ENCODE results near the gene AGTPBP1.
"Not testable (repeated sequence)": the region's sequence is repeated elsewhere in the genome, so short reads cannot be mapped to it uniquely, and the experiment has no call there.

AGTPBP1 gene

GRCh38 chr9:85741875-85742596 is at the start of gene AGTPBP1:
Gene AGTPBP1, minus strand, starts transcription at chr9:85741954. Its CDS starts 29,421 bp downstream, at chr9:85712533.
- peak; percentile 96 to 98 for DNase-seq (ENCODE audit: low spot score in 2 of 2)
- peak; percentile 82 for ATAC-seq
- peaks cover 9% of the 10 kb centered on the region for H3K4me1 Mint-ChIP-seq
- peak within 1 kb of the TSS; percentile 78 for H3K4me3 Mint-ChIP-seq
- no peaks in the 10 kb centered on the region for H3K9me3 Mint-ChIP-seq
- peak within 1 kb of the TSS; percentile 96 for H3K27ac Mint-ChIP-seq
- peaks cover 7% of the 10 kb centered on the region for H3K36me3 Mint-ChIP-seq

- H3K27ac Mint-ChIP-seq; ATAC-seq; H3K36me3 Mint-ChIP-seq; DNase-seq (ENCODE audit: low spot score in 2 of 2); H3K9me3 Mint-ChIP-seq; H3K4me1 Mint-ChIP-seq; H3K4me3 Mint-ChIP-seq: not testable (repeated sequence)
Observed at GRCh38 chr9:85786116-85786515, 44.4 kb upstream of the AGTPBP1 start.

DNA sequence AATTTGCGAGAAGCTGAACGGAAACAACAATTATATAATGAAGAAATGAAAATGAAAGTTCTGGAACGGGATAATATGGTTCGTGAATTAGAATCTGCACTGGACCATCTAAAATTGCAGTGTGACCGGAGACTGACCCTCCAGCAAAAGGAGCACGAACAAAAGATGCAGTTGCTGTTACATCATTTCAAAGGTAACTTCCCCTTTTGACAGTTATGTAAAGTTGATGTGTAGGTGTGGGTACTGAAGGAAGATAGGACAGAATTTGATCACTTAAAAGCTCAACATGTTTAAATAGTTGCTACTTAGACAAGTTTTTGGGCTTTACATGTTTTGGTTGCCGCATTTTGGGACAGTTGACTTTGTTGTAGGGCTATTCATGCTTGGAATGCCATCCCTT is 32.1 kb upstream of the AGTPBP1 start:
- H3K4me1 Mint-ChIP-seq; ATAC-seq; H3K4me3 Mint-ChIP-seq; H3K9me3 Mint-ChIP-seq; H3K36me3 Mint-ChIP-seq; DNase-seq (ENCODE audit: low spot score in 2 of 2); H3K27ac Mint-ChIP-seq: not testable (repeated sequence)

DNA sequence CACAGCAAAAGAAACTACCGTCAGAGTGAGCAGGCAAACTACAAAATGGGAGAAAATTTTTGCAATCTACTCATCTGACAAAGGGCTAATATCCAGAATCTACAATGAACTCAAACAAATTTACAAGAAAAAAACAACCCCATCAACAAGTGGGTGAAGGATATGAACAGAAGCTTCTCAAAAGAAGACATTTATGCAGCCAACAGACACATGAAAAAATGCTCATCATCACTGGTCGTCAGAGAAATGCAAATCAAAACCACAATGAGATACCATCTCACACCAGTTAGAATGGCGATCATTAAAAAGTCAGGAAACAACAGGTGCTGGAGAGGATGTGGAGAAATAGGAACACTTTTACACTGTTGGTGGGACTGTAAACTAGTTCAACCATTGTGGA is 20.0 kb upstream of the AGTPBP1 start:
- H3K4me3 Mint-ChIP-seq; DNase-seq (ENCODE audit: low spot score in 2 of 2); ATAC-seq; H3K9me3 Mint-ChIP-seq; H3K36me3 Mint-ChIP-seq; H3K4me1 Mint-ChIP-seq; H3K27ac Mint-ChIP-seq: not testable (repeated sequence)

GRCh38 chr9:85757716-85758115 is 16.0 kb upstream of the AGTPBP1 start:
- DNase-seq (ENCODE audit: low spot score in 2 of 2); H3K27ac Mint-ChIP-seq; ATAC-seq; H3K36me3 Mint-ChIP-seq; H3K4me3 Mint-ChIP-seq; H3K9me3 Mint-ChIP-seq; H3K4me1 Mint-ChIP-seq: not testable (repeated sequence)

- not testable (repeated sequence) for H3K4me1 Mint-ChIP-seq; DNase-seq (ENCODE audit: low spot score in 2 of 2); H3K4me3 Mint-ChIP-seq; H3K27ac Mint-ChIP-seq; H3K36me3 Mint-ChIP-seq; ATAC-seq; H3K9me3 Mint-ChIP-seq
Observed at GRCh38 chr9:85756216-85756615, 14.5 kb upstream of the AGTPBP1 start.

DNA sequence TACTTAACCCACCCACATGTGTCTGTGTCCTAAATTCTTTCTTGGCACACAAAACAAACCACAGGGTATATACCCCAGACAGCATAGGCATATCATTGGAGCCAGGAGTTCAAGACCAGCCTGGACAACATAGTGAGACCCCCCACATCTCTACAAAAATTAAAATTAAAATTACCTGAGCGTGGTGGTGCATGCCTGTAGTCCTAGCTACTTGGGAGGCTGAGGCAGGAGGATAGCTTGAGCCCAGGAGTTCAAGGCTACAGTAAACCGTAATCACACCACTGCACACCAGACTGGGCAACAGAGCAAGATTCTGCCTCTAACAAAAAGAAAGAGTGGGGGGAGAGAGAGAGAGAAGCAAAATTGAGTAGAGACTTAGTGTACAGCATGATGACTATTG is 4.6 kb upstream of the AGTPBP1 start:
- Mint-ChIP-seq H3K27ac (no peak overlapping the region), H3K4me1 (peaks cover 9% of the 10 kb centered on the region)
- no peak for ATAC-seq

GRCh38 chr9:85745203-85745602 is 3.4 kb upstream of the AGTPBP1 start:
- Mint-ChIP-seq H3K4me3 (no peak overlapping the region), H3K36me3 (peaks cover 7% of the 10 kb centered on the region), H3K9me3 (no peaks in the 10 kb centered on the region), H3K4me1 (peaks cover 9% of the 10 kb centered on the region), H3K27ac (no peak overlapping the region)
- DNase-seq (ENCODE audit: low spot score in 2 of 2), result no peak
- no peak for ATAC-seq

More for the DNA sequence above, 4.6 kb upstream of the AGTPBP1 start:
- no peak overlapping the region for H3K4me3 Mint-ChIP-seq
- DNase-seq (ENCODE audit: low spot score in 2 of 2), result no peak
- H3K9me3 Mint-ChIP-seq, result no peaks in the 10 kb centered on the region
- peaks cover 7% of the 10 kb centered on the region for H3K36me3 Mint-ChIP-seq

DNA sequence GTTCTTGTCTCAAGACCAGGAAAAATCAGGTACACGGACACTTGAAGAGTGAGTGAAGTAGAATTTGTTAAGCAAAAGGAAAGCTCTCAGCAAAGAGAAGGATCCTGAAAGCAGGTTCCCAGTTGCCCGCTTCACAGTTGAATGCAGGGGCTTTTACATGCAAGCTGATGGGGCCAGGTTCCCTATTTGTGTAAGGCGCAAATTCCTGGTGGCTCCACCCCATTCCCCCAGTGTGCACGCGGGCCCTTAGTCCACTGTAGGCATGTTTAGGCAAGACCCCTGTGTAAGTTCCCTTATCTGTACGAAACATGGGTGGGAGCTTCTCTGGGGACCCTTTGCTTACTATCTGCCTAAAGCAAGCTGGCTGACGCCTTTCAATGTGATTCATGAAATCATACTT is 2.7 kb upstream of the AGTPBP1 start:
- Mint-ChIP-seq H3K27ac (no peak overlapping the region), H3K9me3 (no peaks in the 10 kb centered on the region), H3K4me3 (no peak overlapping the region), H3K4me1 (peaks cover 9% of the 10 kb centered on the region), H3K36me3 (peaks cover 7% of the 10 kb centered on the region)
- no peak for ATAC-seq
- DNase-seq (ENCODE audit: low spot score in 2 of 2), result no peak

DNA sequence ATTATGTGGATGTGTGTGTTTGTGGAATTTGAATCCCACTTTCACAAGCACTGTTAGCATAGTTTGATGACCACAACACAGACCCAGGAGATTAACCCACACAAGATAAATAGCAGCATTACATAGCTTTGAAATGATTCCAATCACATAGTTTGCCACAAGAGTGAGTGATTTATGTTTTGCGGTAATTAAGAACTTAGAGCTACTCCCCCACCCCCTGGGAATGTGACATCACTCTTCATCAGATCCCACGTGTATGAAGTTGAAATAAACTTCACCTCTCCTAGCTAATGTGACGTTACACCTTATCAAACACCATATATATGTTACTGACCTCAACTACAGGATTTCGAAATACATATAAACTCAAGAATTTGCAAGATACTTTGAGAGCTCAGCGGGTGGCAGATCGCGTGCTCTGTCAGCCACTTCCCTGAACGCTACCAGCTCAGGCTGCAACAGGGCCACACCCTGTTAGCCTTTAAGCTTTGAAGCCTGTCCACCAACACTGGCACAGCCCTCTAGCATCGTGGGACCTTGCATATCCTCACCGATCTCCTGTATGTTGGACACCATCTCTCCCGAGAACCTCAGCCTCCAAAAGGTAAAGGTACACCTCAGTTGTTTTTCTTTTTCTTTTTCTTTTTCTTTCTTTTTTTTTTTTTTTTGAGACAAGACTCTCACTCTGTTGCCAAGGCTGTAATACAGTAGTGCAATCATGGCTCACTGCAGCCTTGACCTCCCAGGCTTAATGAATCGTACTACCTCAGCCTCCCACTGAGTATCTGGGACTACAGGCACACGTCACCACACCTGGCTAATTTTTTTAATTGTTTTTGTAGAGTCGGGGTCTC is 1.7 kb upstream of the AGTPBP1 start:
- H3K9me3 Mint-ChIP-seq, result no peaks in the 10 kb centered on the region
- H3K4me1 Mint-ChIP-seq, result peaks cover 9% of the 10 kb centered on the region
- H3K27ac Mint-ChIP-seq, result peak overlapping the region; percentile 96
- peaks cover 7% of the 10 kb centered on the region for H3K36me3 Mint-ChIP-seq
- ATAC-seq (no peak), DNase-seq (ENCODE audit: low spot score in 2 of 2) (no peak)
- peak overlapping the region; percentile 78 for H3K4me3 Mint-ChIP-seq

DNA sequence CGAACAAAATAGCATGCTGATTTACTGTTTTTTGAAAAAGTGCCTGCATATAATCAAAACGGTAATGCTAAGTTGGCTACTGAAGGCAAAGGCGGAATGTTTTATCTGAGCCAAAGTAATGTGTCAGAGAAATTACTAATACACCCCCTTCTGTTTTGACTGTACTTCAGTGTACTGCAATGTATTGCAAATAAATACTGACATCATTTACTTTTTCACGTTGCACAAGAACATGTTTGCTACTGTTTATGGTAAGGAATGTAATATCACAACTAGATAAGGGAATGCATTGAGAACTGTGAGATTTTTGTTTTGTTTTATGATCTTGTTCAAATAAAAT is 813 bp upstream of the AGTPBP1 start:
- no peak for DNase-seq (ENCODE audit: low spot score in 2 of 2)
- peak; percentile 73 for ATAC-seq
- Mint-ChIP-seq H3K4me3 (peak overlapping the region; percentile 78), H3K4me1 (peaks cover 9% of the 10 kb centered on the region), H3K36me3 (peaks cover 7% of the 10 kb centered on the region), H3K9me3 (no peaks in the 10 kb centered on the region), H3K27ac (peak overlapping the region; percentile 96)

DNA sequence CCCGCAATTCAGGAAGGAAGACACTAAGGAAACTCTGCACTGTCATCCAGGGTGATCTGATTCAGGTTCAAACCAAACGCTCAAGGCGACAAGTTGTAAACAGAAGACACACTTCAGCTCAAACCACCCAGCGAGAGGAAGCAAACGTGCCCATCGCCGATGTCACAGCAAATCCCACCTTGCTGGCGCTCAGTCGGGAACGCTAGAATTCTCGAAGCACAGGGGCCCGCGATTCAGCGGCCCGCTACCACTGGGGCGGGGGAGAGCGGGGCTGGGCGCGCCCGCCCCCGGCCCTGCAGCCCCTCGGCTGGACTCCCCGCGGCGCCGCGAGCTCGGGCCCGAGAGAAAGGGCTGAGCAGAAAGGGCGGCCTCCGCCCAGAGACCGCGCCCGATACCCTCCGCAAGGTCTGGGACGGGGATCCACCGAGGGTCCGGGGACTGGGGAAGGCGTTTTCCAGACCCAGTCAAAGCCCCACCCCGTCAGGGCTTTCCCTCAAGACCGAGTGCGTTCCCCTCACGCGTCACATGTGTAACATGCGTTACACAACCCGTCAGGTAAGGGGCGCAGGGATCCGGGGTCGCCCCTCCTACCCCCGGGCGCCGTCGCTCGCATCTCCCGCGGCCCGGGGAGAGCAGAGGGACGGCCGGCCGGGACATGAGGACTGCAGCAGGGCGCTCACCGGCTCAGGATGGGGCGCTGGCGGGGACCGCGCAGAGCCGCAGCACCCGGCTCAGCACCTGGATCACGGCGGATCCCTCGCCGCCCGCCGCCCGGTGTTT is 469 bp downstream of the AGTPBP1 start:
- DNase-seq (ENCODE audit: low spot score in 2 of 2), result peak; percentile 36 to 86
- Mint-ChIP-seq H3K4me3 (peak overlapping the region; percentile 78), H3K4me1 (peaks cover 9% of the 10 kb centered on the region), H3K36me3 (peaks cover 7% of the 10 kb centered on the region), H3K27ac (peak overlapping the region; percentile 96), H3K9me3 (no peaks in the 10 kb centered on the region)
- ATAC-seq, result peak; percentile 51

- H3K27ac Mint-ChIP-seq, result peak overlapping the region; percentile 96
- H3K4me1 Mint-ChIP-seq, result peaks cover 9% of the 10 kb centered on the region
- ATAC-seq, result no peak
Observed at GRCh38 chr9:85740787-85741094, 1.0 kb downstream of the AGTPBP1 start.

DNA sequence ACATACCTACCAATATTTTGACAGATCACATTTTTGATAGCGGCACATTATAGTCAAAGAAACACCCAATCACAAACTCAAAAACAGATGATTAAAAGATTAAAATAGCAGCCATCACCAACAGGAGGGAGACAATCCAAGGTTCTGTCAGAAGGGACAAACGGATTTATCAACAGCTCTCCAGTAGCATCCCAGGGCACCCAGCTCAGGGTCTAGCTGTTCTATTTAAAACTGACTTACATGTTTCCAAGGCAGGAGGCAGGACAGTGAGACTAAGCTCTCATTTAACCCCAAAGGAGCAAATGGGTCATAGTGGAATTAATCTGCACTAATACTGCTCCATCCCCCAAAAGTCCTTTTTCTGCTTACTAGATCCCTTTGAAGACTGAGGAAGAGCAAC is 3.2 kb downstream of the AGTPBP1 start:
- DNase-seq (ENCODE audit: low spot score in 2 of 2) (no peak), ATAC-seq (no peak)
- Mint-ChIP-seq H3K4me3 (no peak overlapping the region), H3K27ac (no peak overlapping the region), H3K9me3 (no peaks in the 10 kb centered on the region), H3K36me3 (peaks cover 7% of the 10 kb centered on the region), H3K4me1 (peaks cover 19% of the 10 kb centered on the region)

More at GRCh38 chr9:85740787-85741094, 1.0 kb downstream of the AGTPBP1 start:
- peaks cover 7% of the 10 kb centered on the region for H3K36me3 Mint-ChIP-seq
- DNase-seq (ENCODE audit: low spot score in 2 of 2), result no peak
- peak overlapping the region; percentile 78 for H3K4me3 Mint-ChIP-seq
- H3K9me3 Mint-ChIP-seq, result no peaks in the 10 kb centered on the region

GRCh38 chr9:85737671-85738070 is 4.1 kb downstream of the AGTPBP1 start:
- Mint-ChIP-seq H3K4me1 (peaks cover 23% of the 10 kb centered on the region), H3K4me3 (no peak overlapping the region), H3K27ac (no peak overlapping the region), H3K36me3 (peaks cover 5% of the 10 kb centered on the region), H3K9me3 (no peaks in the 10 kb centered on the region)
- DNase-seq (ENCODE audit: low spot score in 2 of 2) (no peak), ATAC-seq (no peak)

Measured in stimulated activated effector memory CD8-positive, alpha-beta T cell treated with anti-CD3 and anti-CD28 coated beads, Interleukin-12 subunit alpha, Interleukin-12 subunit beta, amount 100 ng/mL, for 72 hours (primary cell).